ENCODE data around the gene CCR8.
"Not testable (repeated sequence)": the region's sequence is repeated elsewhere in the genome, so short reads cannot be mapped to it uniquely, and the experiment has no call there.

CCR8 gene

GRCh38 chr3:39343760-39344159, 14.3 kb downstream of the CCR8 start:
- H3K4me3 ChIP-seq (ENCODE audit: low read depth, low read length): no peak overlapping the region
- DNase-seq (ENCODE audit: low read depth): no peak

- H3K4me3 ChIP-seq (ENCODE audit: low read depth, low read length): no peak overlapping the region
- no peak for DNase-seq (ENCODE audit: low read depth)
These were observed 15.3 kb downstream of the CCR8 start for GRCh38 chr3:39344746-39345344.

GRCh38 chr3:39346785-39347585, 17.5 kb downstream of the CCR8 start:
- DNase-seq (ENCODE audit: low read depth): no peak
- H3K4me3 ChIP-seq (ENCODE audit: low read depth, low read length): no peak overlapping the region

GRCh38 chr3:39347586-39347876, 18.0 kb downstream of the CCR8 start:
- no peak overlapping the region for H3K4me3 ChIP-seq (ENCODE audit: low read depth, low read length)
- no peak for DNase-seq (ENCODE audit: low read depth)

GRCh38 chr3:39349080-39349479, 19.6 kb downstream of the CCR8 start:
- H3K4me3 ChIP-seq (ENCODE audit: low read depth, low read length): no peak overlapping the region
- no peak for DNase-seq (ENCODE audit: low read depth)

GRCh38 chr3:39350714-39351113, 21.2 kb downstream of the CCR8 start:
- no peak for DNase-seq (ENCODE audit: low read depth)

GRCh38 chr3:39351134-39351533, 21.6 kb downstream of the CCR8 start:
- H3K4me3 ChIP-seq (ENCODE audit: low read depth, low read length); DNase-seq (ENCODE audit: low read depth): not testable (repeated sequence)

More at GRCh38 chr3:39350714-39351113, 21.2 kb downstream of the CCR8 start:
- H3K4me3 ChIP-seq (ENCODE audit: low read depth, low read length): no peak overlapping the region

- not testable (repeated sequence) for H3K4me3 ChIP-seq (ENCODE audit: low read depth, low read length); DNase-seq (ENCODE audit: low read depth)
These were observed 23.8 kb downstream of the CCR8 start for GRCh38 chr3:39353168-39353927.

GRCh38 chr3:39358333-39358732, 28.8 kb downstream of the CCR8 start:
- no peak for DNase-seq (ENCODE audit: low read depth)
- no peak overlapping the region for H3K4me3 ChIP-seq (ENCODE audit: low read depth, low read length)

GRCh38 chr3:39361252-39361927, 31.9 kb downstream of the CCR8 start:
- no peak for DNase-seq (ENCODE audit: low read depth)
- no peak overlapping the region for H3K4me3 ChIP-seq (ENCODE audit: low read depth, low read length)

- no peak for DNase-seq (ENCODE audit: low read depth)
- H3K4me3 ChIP-seq (ENCODE audit: low read depth, low read length): no peak overlapping the region
These were observed 32.7 kb downstream of the CCR8 start for GRCh38 chr3:39362192-39362591.

- no peak overlapping the region for H3K4me3 ChIP-seq (ENCODE audit: low read depth, low read length)
- no peak for DNase-seq (ENCODE audit: low read depth)
These were observed 33.3 kb downstream of the CCR8 start for GRCh38 chr3:39362812-39363211.

- DNase-seq (ENCODE audit: low read depth); H3K4me3 ChIP-seq (ENCODE audit: low read depth, low read length): not testable (repeated sequence)
These were observed 40.9 kb downstream of the CCR8 start for GRCh38 chr3:39370450-39370849.

GRCh38 chr3:39372833-39373232, 43.3 kb downstream of the CCR8 start:
- H3K4me3 ChIP-seq (ENCODE audit: low read depth, low read length): no peak overlapping the region
- no peak for DNase-seq (ENCODE audit: low read depth)

GRCh38 chr3:39376959-39377634, 47.6 kb downstream of the CCR8 start:
- H3K4me3 ChIP-seq (ENCODE audit: low read depth, low read length): no peak overlapping the region
- no peak for DNase-seq (ENCODE audit: low read depth)

GRCh38 chr3:39378088-39378487, 48.6 kb downstream of the CCR8 start:
- H3K4me3 ChIP-seq (ENCODE audit: low read depth, low read length): no peak overlapping the region
- DNase-seq (ENCODE audit: low read depth): no peak

GRCh38 chr3:39378957-39379777, 49.7 kb downstream of the CCR8 start:
- no peak overlapping the region for H3K4me3 ChIP-seq (ENCODE audit: low read depth, low read length)
- DNase-seq (ENCODE audit: low read depth): no peak

GRCh38 chr3:39379778-39380155, 50.3 kb downstream of the CCR8 start:
- no peak for DNase-seq (ENCODE audit: low read depth)
- no peak overlapping the region for H3K4me3 ChIP-seq (ENCODE audit: low read depth, low read length)

- no peak overlapping the region for H3K4me3 ChIP-seq (ENCODE audit: low read depth, low read length)
- no peak for DNase-seq (ENCODE audit: low read depth)
These were observed 51.9 kb downstream of the CCR8 start for GRCh38 chr3:39381432-39381831.
